Sigmoid colon (tissue), 4 donors: ENCODE measurements around the gene MMS19.

Source experiments
- CTCF ChIP-seq, 4 experiments: fragments of 450-650 bp in 3 of 4; fragments of 200-600 bp in 1 of 4; IDR thresholded peaks; one replicate each; pipeline ENCODE4 v1.5.1; 2016 to 2019; ENCODE audit warnings: antibody characterized with exemption in 4 of 4, mild to moderate bottlenecking in 3 of 4, moderate library complexity in 2 of 4
- POLR2AphosphoS5 ChIP-seq, 4 donors: sonication (generic); formaldehyde crosslinking; IDR thresholded peaks; one replicate each; pipeline ENCODE4 v1.6.1; 2017; ENCODE audit warnings: antibody characterized with exemption in 4 of 4

GRCh38 chr10:97456686-97457065 is 41.5 kb downstream of the MMS19 start:
- no peak for TF ChIP-seq CTCF (IDR thresholded peaks at IDR 0.05)
- TF ChIP-seq POLR2AphosphoS5 (IDR thresholded peaks at IDR 0.05), result no peak
